GM12801 (cell line): ENCODE results near the gene TMEM43.

Experiments used
- TF ChIP-seq, protein P1 (sequence below): IDR thresholded peaks from one replicate; pipeline ENCODE4 v1.5.1; 2011; ENCODE audit warnings: control low read depth; ENCODE audit not compliant: insufficient read length; ENCODE audit errors: extremely low read depth

Gene TMEM43

DNA sequence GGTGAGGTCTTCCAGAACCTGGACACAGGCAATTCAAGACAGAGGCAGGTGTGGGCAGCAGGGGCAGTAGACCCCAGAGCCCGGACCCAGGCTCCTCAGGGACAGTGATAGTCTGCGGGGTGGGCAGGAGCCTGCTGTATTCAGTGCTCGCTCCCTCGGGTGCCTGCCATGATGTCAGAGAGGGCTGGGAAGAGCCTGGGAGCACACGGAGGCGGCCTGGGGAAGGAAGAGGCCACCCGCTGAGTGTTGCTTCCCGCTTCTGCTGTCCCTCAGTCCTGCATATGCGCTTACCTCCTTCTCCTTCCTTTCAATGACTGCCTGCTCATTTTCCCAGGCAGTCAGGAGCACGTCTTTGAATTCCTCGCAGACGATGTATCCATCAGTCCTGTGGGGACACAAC lies 22.8 kb downstream of the TMEM43 start:
- TF ChIP-seq, protein P1, sequence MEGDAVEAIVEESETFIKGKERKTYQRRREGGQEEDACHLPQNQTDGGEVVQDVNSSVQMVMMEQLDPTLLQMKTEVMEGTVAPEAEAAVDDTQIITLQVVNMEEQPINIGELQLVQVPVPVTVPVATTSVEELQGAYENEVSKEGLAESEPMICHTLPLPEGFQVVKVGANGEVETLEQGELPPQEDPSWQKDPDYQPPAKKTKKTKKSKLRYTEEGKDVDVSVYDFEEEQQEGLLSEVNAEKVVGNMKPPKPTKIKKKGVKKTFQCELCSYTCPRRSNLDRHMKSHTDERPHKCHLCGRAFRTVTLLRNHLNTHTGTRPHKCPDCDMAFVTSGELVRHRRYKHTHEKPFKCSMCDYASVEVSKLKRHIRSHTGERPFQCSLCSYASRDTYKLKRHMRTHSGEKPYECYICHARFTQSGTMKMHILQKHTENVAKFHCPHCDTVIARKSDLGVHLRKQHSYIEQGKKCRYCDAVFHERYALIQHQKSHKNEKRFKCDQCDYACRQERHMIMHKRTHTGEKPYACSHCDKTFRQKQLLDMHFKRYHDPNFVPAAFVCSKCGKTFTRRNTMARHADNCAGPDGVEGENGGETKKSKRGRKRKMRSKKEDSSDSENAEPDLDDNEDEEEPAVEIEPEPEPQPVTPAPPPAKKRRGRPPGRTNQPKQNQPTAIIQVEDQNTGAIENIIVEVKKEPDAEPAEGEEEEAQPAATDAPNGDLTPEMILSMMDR: no peak

DNA sequence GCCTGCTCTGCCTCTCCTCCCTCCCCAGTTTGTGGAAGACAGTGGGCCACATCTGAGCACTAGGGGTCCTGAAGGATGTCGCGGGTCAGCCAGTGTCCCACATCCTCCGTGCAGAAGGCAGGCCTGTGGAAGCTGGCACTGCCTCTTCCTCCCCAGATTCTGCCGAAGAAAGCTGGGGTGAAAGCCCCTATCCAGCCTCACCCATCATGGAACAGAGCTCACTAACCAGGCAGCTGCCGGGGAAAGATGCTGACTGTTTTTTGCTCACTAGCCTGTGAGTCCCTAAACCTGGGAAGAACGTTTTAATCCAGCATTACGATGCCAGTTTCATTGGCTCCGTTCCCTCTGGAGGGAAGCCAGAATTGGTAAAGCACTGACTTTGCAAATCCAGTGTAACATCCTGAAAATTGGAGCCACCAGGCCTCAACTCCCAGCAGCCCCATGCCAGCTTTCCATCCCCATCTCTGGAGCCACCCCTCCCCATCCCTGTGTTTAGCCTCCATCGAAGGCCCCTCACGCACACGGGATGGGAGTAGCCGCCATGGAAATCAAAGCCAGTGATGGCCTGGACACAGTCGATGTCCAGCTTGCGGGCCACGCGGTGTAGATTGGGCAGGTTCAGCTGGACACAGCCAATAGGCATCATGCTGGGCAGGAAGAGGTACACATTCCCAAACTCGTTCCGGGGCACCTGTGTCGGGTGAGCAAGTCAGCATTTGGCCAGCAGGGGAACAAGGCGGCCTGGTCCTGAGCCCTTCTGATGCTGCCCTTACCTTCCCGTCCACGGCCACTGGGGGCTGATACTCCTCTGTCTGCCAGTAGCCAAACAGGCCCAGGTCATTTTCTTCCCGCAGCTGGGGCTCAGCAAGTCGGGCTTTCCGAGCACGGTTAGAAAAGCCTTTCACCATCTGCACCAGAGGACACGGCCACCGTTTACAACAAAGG lies 23.5 kb downstream of the TMEM43 start:
- TF ChIP-seq, protein P1: no peak

DNA sequence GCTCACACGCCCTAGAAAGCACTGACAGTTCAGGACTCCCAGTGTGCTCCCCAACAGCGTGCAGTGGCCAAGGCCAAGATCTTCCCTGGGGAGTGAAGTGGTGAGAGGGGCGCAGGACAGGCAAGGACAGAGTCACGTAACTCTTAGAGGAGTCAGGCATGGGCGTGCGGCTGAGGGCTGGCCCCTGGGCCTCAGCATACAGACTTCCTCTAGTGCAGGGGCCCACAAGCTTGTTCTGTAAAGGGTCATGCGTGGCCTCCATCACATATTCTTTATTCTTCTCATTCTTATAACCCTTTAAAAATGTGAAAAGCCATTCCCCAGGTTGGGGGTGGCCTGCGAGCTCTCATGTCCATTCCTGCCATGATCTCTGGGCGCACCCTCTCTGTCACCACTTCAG lies 25.2 kb downstream of the TMEM43 start:
- TF ChIP-seq, protein P1: no peak

DNA sequence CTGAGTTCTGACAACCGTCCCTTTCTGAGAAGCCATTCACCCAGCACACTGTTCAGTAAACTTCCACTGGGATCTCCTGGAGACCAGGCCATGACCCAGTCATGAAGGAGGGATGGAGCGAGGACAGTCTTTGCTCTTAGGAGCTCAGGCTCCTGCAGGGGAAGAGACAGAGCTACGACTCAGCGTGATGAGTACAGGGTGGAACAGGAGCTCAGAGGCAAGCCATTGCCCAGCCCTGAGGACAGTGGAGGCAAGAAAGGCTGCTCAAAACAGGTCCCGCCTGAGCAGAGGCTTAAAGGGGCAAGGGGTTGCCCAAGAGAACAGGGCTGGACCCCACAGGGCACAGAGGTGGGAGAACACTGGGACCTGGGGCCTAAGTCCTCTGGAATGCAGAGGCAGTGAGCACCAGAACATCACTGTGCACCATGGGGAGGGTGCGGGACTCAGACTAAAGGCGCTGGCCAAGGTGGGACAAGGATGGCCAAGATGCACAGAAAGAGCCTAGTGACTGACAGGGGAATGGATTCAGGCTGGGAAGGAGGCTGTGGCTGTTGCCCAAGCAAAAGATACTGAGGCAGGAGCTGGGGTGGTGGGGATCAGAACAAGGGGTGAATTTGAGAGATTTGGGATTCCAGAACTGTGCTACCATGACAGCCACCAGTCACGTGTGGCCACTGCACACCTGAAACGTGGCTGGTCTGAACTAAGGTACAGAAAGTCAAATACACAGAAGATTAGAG lies 25.8 kb downstream of the TMEM43 start:
- TF ChIP-seq, protein P1: no peak

DNA sequence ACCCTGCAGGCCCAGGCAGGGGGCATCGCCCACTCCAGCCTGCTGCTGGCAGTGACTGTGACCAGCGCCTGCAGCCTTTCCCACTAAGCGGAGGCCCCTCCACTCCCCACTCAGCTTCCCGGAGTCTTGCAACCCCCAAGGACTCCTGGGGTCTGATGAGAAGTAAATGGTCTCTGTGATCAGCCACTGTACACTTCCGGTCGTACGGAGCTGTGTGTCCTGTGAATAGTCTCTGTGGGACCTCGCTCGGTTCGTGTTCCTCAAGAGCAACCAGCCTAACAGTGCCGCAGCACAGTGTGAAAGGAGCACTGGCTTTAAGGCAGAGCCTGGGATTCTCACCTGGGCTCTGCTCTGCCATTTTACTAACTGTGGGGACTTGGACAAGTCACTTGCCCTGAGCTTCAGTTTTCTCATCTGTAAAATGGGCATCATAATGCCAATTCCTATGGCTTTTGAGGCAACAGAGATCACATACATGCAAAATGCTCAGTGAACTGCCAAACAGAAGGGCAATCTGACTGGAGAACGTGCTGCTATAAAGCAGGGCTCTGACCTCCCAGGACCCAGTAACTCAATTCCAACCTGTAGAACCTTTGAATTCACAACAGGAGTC lies 26.7 kb downstream of the TMEM43 start:
- TF ChIP-seq, protein P1: no peak

DNA sequence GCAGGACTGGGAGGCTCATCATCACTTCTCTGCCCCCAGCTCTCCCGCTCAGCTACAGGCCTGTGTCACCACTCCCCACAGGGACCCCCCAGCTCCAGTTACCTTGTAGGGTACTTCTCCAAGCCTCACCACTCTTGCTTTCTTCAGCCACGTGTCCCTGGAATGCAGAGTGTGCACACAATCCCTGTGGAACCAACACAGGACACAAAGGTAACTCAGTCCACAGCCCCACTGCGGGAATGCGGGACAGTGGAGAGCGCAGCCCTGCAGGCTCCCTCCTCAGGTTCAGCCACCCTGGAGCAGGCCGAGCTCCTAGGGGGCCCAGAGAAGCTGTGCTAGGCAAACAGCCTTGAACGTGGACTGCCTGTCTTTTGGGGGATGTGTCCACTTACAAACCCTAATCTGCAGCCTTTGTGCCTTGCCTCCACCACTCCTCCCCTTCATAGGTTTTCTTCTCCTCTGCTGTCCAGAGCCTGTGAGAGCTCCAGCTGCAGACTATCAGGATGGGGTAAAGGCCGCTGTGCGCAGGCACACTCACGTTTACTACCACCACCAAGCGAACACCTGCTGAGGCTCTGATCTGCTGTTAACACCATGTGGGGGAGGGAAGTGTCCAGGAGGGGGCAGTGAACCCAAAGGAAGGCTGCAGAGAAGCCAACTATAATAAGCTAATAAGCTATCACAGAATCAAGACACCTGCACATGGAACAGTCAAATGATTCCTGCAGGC lies 27.5 kb downstream of the TMEM43 start:
- TF ChIP-seq, protein P1: no peak
